NCI-H2081 (cell line): ENCODE data around the gene ST7.
"Not testable (repeated sequence)": the region's sequence is repeated elsewhere in the genome, so short reads cannot be mapped to it uniquely, and the experiment has no call there.

ENCODE experiments used
- DNase-seq, 2 experiments: peaks; one replicate each; lab custom pipeline; 2025; lab: John Stamatoyannopoulos, UW

ST7 gene

GRCh38 chr7:117094457-117094856 lies 141.2 kb downstream of the ST7 start:
- no peak for DNase-seq

- DNase-seq, result no peak
Measured at GRCh38 chr7:117095055-117095454, 141.8 kb downstream of the ST7 start.

GRCh38 chr7:117096330-117096729 lies 143.0 kb downstream of the ST7 start:
- DNase-seq, result no peak

GRCh38 chr7:117096942-117097341 lies 143.6 kb downstream of the ST7 start:
- no peak for DNase-seq

GRCh38 chr7:117097860-117098259 lies 144.6 kb downstream of the ST7 start:
- DNase-seq, result no peak

GRCh38 chr7:117098457-117098856 lies 145.2 kb downstream of the ST7 start:
- no peak for DNase-seq

- no peak for DNase-seq
Measured at GRCh38 chr7:117101026-117101425, 147.7 kb downstream of the ST7 start.

- DNase-seq, result peak in 1 of 2 experiments; percentile 19
Measured at GRCh38 chr7:117110480-117111315, 157.4 kb downstream of the ST7 start.

- no peak for DNase-seq
Measured at GRCh38 chr7:117111535-117111934, 158.2 kb downstream of the ST7 start.

GRCh38 chr7:117112640-117113039 lies 159.3 kb downstream of the ST7 start:
- peak in 1 of 2 experiments; percentile 34 for DNase-seq

- DNase-seq, result no peak
Measured at GRCh38 chr7:117113871-117114270, 160.6 kb downstream of the ST7 start.

- DNase-seq, result no peak
Measured at GRCh38 chr7:117114272-117114671, 161.0 kb downstream of the ST7 start.

- no peak for DNase-seq
Measured at GRCh38 chr7:117116211-117116610, 162.9 kb downstream of the ST7 start.

- DNase-seq, result no peak
Measured at GRCh38 chr7:117117172-117117571, 163.9 kb downstream of the ST7 start.

GRCh38 chr7:117118579-117119180 lies 165.4 kb downstream of the ST7 start:
- no peak for DNase-seq

GRCh38 chr7:117119192-117119924 lies 166.1 kb downstream of the ST7 start:
- peak; percentile 84 to 85 for DNase-seq

GRCh38 chr7:117120321-117120720 lies 167.0 kb downstream of the ST7 start:
- not testable (repeated sequence) for DNase-seq

- DNase-seq, result not testable (repeated sequence)
Measured at GRCh38 chr7:117122036-117122435, 168.7 kb downstream of the ST7 start.

GRCh38 chr7:117122536-117122935 lies 169.2 kb downstream of the ST7 start:
- no peak for DNase-seq

- peak in 1 of 2 experiments; percentile 13 for DNase-seq
Measured at GRCh38 chr7:117123311-117123926, 170.1 kb downstream of the ST7 start.

- peak; percentile 19 to 68 for DNase-seq
Measured at GRCh38 chr7:117124591-117125220, 171.4 kb downstream of the ST7 start.

GRCh38 chr7:117126676-117127075 lies 173.4 kb downstream of the ST7 start:
- DNase-seq, result no peak
